Measurements from ENCODE around the gene RASSF7.
"Not testable (repeated sequence)": the region's sequence is repeated elsewhere in the genome, so short reads cannot be mapped to it uniquely, and the experiment has no call there.

RASSF7 gene

GRCh38 chr11:567629-568292, 7.0 kb downstream of the RASSF7 start:
- no peak for DNase-seq

DNA sequence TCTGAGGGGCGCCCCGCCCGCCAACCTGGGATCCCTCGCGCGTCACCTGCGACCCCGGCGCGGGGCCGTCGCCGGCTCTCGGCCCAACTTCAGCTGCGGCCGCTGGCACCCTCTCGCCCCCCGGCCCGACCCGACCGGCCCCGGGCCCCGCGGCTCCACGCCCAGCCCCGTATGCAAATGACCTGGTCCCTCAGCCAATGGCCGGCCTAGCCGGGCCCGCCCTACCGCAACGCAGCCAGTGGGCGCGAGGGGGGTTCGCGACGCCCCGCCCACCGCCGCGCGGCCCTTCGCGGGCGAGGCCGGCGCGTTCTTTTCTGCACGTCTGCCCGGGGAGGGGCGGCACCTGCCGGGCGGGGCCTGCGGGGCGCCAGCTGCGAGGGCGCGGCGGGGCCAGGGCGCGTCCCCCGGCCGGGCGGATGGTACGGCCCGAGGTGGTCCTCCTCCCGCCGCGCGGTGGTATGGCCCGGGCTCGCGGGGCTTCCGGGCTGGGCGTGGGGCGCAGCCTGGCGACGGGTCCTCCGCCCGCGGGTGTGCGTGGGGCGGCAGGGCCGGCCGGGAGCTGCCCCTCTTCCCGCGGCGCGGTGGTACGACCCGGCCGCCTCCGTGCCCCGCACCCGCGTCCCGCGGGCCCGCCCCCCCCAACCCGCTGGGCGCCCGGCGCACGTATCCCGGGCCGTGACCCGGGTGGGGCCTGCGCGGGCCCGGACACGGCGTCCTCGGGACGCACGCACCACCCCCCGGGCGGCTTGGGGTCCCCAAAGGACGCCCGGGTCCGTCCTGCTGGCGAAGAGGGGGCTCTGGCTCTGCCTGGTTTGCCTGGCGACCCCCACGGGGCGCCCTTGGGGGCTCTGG, 7.8 kb downstream of the RASSF7 start:
- peak; percentile 80 for DNase-seq

DNA sequence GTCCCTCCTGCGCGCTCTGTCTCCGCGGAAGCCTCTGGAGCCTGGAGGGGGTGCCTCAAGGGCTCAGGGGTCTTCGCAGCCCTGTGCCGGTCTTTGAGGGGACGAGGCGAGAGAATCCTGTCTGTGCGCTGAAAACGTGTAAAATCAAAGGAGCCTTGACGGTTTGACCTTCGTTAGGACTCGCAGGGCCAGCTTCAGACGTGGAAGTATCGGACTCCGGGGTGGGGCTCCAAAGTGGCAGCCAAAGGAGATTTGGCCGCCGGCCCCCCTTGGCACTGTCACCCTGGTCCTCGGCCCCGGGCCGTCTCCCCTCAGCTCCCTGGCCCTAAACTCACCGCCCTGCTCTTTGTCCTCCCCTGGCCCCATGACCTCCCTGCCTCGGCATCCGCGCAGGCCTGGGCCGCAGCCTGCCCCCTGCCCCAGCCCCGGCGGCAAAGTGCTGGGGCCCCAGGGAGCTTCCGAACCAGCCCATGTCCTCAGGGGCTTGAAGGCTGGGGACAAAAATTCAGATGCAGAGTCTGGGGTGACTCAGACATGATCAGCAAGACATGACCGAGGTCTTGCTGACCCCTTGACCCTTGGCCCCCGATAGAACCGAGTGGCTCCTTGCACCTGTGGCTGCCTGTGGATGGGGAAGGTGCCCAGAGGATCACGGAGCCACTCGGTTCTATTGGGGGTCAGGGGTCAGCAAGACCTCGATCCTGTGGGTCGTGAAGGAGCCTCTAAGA, 8.6 kb downstream of the RASSF7 start:
- no peak for DNase-seq

GRCh38 chr11:571802-572185, 11.0 kb downstream of the RASSF7 start:
- DNase-seq, result no peak

DNA sequence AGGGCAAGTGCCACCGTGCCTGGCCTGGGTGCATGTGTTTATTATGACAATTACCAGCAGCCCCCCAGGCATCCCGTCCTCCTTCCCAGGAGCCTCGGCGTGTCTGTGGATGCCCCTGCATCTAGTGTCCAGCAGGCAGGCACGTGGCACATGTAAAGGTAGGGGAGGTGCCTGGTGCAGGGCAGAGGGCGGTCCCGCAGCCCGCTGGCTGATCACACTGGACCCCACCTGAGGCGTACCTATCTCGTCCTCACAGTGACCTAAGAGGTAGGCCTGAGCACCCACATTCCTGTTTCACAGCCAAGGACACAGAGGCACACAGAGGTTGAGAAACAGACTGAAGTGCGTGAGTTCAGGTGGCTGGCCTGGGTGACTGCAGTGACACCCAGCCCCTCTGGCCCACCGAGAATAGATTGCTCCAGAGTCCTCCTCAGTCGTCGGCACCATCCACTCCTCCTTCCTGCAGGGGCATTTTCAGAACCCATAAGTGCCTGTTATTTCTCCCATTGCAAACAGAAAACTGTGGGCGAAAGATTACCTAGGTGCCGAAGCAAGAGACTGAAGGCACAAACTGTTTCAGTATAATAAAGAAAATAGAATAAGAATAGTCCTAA, 12.5 kb downstream of the RASSF7 start:
- DNase-seq, result no peak

DNA sequence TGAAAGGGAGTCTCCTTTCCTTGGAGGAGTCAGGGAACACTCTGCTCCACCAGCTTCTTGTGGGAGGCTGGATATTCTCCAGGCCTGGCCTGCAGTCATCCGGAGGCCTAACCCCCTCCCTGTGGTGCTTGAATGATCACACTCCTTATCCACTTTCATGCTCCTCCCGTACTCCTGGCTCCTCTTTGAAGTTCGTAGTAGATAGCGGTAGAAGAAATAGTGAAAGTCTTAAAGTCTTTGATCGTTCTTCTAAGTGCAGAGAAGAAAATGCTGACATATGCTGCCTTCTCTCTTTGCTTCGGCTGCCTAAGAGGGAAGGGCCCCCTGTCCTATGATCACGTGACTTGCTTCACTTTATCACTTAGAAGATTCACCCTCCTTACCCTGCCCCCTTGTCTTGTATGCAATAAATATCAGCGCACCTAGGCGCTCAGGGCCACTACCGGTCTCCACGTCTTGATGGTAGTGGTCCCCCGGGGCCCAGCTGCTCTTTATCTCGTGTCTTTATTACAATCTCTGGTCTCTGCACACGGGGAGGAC, 13.3 kb downstream of the RASSF7 start:
- DNase-seq, result not testable (repeated sequence)

DNA sequence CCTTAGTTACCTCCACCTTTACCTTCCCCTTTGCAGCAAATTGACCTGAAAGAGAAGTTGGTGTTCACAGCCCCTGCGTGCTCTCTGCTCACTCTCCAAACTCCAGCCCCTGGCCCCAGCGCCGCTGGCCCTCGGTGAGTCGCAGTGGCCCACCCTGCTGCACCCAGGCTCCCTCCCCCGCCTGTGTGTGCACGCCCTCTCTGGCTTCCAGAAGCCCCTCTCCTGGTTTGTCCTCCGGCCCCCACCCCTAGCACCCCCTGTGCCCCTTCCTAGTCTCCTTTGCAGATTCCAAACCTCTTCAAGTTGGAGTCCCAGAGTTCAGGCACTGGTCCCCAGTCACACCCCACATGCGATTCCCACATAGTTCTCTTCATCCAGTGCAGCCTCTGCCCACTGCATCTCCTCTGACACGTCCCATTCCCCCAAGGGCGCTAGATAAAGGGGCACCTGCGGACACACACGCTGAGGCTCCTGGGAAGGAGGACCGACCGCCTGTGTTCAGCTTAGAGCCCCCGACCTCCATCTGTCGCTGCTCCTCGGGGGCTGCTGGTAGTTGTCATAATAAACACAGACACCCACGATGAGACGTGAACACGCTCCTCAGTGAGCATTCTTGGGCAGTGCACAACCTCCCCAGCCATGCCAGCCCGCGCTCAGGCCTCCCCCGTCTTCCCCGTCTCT, 14.0 kb downstream of the RASSF7 start:
- DNase-seq, result no peak

DNA sequence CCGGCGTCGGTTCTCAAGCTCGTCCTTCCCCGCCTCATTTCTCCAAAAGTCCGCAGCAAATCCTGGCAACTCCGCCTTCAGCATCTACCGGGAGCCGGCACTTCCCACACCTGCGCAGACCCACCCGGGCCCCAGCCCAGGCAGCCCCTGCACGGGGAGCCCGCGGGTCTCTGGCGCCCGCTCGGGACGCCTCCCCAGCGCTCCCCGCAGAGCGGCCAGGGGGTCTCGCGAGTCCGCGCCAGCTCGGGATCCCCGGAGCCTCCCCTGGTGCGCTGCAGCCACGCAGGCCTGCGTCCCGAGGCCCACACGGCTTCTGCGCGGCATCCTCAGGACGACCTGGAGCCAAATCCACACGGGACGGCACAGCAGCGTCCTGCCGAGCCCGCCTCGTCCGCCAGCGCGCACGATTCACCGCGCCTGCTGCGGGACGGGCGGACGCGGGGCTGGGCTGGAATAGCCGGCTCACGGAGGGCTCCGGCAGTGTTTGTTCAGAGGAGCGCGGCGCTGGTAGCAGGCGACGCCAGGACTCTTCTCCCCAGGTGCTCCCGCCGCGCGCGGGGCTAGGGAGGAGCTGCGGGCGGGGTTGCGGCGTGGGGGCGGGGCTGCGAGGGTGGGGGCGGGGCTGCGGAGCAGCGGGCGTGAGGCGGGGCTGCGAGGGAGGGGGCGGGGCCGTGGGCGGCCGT, 14.7 kb downstream of the RASSF7 start:
- no peak for DNase-seq

GRCh38 chr11:575996-576768, 15.4 kb downstream of the RASSF7 start, which contains the start of gene PHRF1:
Gene PHRF1 (plus strand): TSS chr11:576470. CDS start chr11:581513, 5,043 bp downstream.
- DNase-seq, result peak; percentile 69

DNA sequence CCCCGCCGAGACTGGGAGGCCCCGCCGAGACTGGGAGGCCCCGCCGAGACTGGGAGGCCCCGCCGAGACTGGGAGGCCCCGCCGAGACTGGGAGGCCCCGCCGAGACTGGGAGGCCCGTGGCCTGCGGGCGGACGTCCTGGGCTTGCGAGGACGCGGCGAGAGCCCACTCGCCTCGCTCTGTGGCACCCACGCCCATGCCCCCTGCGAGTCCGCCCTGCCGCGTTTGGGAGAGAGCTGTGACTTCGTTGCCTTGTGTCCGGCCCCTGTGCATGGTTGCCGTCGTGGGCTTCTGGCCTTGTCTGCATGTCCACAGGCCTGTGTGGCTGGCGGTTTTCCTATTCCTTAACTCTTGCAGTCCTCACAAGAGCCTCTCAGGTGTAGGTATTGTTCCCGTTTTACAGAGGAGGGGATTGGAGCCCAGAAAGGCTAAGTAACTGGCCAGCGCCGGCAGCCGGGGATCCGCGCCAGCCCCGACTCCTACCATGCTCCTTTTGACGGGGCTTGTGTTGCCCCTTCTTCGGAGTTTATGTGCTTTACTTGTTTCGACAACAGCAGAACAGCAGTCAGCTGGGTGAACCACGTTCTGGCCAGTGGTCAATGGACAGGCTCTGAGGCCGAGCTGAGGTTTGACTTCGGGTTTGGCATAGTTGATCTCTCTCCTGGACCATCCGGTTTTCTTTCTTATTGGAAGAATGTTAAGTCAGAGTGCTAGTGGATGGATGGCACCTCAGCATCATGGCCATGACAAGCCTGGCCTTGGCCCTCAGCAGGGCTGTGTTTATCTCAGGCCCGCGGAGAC, 16.2 kb downstream of the RASSF7 start:
- DNase-seq, result no peak

DNA sequence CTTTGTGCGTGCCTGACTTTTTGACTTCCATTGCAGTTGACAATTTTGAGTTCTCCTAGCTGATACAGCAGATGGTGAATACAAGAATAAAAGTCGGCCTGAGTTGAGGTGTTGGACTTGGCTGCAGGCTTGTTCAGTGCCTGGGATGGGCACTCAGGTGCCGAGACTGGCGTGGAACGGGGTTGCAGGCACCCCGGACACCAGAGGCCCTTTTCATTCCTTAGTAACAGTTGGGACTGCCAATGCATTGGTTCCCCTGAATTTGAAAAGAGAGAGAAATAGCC, 16.8 kb downstream of the RASSF7 start:
- DNase-seq, result no peak

- DNase-seq, result no peak
These were observed 17.7 kb downstream of the RASSF7 start for GRCh38 chr11:578276-579035.

DNA sequence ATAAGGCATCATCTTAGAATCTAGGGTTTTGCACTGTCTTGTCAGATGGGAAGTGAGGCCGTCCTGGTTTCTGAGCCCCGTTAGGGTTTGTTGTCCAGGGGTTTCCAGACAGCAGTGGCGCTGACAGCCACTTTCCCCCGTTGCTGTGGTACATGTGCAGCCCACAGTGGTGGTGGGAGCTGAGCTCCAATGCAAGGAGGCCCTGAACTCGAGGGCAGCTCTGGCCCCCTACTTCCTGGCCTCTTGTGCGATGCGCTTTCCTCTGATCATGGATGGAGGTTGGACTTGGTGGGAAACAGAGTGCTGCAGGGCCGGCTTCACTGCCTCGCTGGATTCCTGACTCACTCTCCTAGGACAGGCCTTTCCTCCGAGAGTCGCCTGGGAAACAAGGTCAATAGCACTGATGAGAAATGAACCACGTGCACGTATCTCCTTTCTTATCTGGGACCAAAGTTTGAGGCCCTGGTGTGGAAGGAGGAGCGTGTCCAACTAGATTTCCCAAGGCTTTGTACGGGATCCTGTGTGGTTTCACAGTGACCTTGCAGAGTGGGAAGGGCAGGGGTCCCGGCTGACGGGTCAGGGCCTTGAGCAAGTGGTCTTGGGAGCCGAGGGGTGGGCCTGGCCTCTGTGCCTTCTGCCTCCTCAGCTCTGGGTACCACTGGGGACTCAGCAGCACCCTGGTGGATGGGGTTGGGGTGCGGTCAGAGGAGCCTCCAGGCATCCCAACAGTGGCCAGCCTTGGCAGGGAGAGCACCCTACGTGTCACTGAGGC, 19.2 kb downstream of the RASSF7 start:
- no peak for DNase-seq

DNA sequence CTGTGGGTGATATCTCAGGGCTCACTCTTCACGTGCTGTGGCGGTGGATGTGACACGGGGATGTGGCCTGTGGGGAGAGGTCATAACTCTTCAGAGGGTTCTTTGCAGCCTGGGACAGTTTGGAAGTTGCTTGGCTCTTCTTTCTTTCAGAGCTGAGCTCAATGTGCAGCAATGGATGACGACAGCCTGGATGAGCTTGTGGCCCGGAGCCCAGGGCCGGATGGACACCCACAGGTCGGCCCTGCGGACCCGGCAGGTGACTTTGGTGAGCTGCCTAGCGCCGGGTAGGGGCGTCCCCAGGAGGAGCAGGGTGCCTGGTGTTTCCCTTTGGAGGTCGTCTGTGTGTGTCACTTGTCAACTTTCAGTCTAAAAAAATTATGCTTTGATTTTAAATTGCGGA, 20.6 kb downstream of the RASSF7 start:
- no peak for DNase-seq

GRCh38 chr11:581752-582151, 21.0 kb downstream of the RASSF7 start:
- no peak for DNase-seq

GRCh38 chr11:584287-584686, 23.5 kb downstream of the RASSF7 start:
- DNase-seq, result no peak

GRCh38 chr11:586376-587316, 25.9 kb downstream of the RASSF7 start:
- DNase-seq, result no peak

GRCh38 chr11:587546-587945, 26.8 kb downstream of the RASSF7 start:
- DNase-seq, result no peak

All from NCI-H510A (cell line).